Measurements from ENCODE around the gene ATP11B. TPM values are rescaled to one million over a fixed set of nuclear protein-coding genes. Genes with fewer than 3 reads are reported as not detected.

ATP11B gene
- total RNA-seq, 1 donor from 2014 or later = 73.9 TPM

DNA sequence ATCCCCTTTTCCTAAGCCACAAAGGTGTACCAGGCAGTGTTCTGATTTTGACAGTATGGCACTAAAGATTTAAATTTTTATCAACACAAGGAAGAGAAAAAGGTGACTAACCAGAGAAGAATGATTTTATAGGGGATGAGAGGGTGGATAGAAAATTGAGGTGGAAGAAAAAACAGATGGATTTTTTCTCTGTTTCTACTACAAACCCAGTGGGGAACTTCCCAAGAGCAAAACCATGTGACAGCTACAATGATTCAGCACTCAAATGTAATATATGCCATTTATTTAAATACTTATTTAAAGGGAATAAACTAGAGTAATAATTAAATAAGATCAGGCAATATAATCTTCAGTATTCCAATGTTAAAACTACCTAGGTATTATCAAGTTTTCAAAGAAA is 176.0 kb downstream of the ATP11B start:
- no peaks in the 10 kb centered on the region for H3K36me3 Mint-ChIP-seq
- peaks cover 24% of the 10 kb centered on the region for H3K4me1 Mint-ChIP-seq
- H3K27me3 Mint-ChIP-seq (ENCODE audit: low read depth) = no peaks in the 10 kb centered on the region
- peak overlapping the region; percentile 44 for H3K27ac Mint-ChIP-seq
- TF ChIP-seq, protein P1, sequence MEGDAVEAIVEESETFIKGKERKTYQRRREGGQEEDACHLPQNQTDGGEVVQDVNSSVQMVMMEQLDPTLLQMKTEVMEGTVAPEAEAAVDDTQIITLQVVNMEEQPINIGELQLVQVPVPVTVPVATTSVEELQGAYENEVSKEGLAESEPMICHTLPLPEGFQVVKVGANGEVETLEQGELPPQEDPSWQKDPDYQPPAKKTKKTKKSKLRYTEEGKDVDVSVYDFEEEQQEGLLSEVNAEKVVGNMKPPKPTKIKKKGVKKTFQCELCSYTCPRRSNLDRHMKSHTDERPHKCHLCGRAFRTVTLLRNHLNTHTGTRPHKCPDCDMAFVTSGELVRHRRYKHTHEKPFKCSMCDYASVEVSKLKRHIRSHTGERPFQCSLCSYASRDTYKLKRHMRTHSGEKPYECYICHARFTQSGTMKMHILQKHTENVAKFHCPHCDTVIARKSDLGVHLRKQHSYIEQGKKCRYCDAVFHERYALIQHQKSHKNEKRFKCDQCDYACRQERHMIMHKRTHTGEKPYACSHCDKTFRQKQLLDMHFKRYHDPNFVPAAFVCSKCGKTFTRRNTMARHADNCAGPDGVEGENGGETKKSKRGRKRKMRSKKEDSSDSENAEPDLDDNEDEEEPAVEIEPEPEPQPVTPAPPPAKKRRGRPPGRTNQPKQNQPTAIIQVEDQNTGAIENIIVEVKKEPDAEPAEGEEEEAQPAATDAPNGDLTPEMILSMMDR (IDR thresholded peaks at IDR 0.05; ENCODE audit: unreplicated experiment) = no peak
- no peak overlapping the region for H3K4me3 Mint-ChIP-seq
- no peaks in the 10 kb centered on the region for H3K9me3 Mint-ChIP-seq
- no peak for DNase-seq (ENCODE audit: low spot score in 2 of 2, unreplicated experiment in 2 of 2)

DNA sequence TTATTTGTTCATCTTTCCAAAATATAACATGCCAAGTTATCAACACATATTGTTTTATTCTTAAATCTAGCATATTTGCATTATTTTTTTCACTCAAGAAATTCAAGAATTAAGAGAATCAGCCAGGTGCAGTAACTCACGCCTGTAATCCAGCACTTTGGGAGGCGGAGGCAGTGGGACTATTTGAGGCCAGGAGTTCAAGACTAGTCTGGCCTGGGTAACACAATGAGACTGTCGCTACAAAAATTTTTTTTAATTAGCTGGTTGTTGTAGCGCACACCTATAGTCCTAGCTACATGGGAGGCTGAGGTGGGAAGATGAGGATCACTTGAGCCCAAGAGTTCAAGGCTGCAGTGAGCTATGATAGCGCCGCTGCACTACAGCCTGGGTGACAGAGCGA is 176.5 kb downstream of the ATP11B start:
- Mint-ChIP-seq H3K27ac (no peak overlapping the region), H3K4me3 (no peak overlapping the region), H3K4me1 (peaks cover 26% of the 10 kb centered on the region), H3K9me3 (no peaks in the 10 kb centered on the region), H3K36me3 (no peaks in the 10 kb centered on the region), H3K27me3 (ENCODE audit: low read depth) (no peaks in the 10 kb centered on the region)
- no peak for DNase-seq (ENCODE audit: low spot score in 2 of 2, unreplicated experiment in 2 of 2)
- TF ChIP-seq, protein P1 (IDR thresholded peaks at IDR 0.05; ENCODE audit: unreplicated experiment) = no peak

DNA sequence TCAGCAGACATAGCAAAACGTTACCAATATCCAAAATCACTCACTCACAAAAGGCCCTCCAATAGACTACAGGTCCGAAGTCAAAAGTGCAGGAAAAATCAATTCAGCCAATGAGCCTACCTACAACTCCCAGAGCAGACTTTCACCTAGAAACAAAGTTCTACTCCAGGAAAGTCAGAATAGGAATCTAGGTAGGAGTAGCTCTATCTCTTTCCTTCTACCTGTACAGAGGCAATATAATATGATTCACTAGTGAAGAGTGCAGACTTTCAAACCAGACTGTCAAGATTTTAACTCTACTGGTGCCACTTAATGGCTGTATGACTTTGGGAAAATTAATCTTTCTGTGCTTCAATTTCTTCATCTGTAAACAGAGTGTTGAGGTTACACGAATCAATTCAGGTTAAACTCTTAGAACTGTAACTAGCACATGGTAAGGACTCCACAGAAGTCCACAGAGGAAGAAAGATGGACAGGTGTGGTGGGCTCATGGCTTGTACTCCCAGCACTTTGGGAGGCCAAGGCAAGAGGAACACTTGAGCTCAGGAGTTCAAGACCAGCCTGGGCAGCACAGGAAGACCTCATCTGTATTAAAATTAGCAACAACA is 177.6 kb downstream of the ATP11B start:
- peak overlapping the region; percentile 27 for H3K27ac Mint-ChIP-seq
- H3K9me3 Mint-ChIP-seq = no peaks in the 10 kb centered on the region
- H3K4me3 Mint-ChIP-seq = no peak overlapping the region
- no peak for DNase-seq (ENCODE audit: low spot score in 2 of 2, unreplicated experiment in 2 of 2)
- TF ChIP-seq, protein P1 (IDR thresholded peaks at IDR 0.05; ENCODE audit: unreplicated experiment) = no peak
- H3K27me3 Mint-ChIP-seq (ENCODE audit: low read depth) = no peaks in the 10 kb centered on the region
- peaks cover 26% of the 10 kb centered on the region for H3K4me1 Mint-ChIP-seq
- H3K36me3 Mint-ChIP-seq = no peaks in the 10 kb centered on the region

Other genes starting within 250 kb of the ATP11B start
- gene DCUN1D1, start 187.0 kb downstream of the ATP11B start, total RNA-seq = 50.7 to 53.8 TPM (median 52.9 TPM) in 3 replicates